H1 (cell line): ENCODE results near the gene SH3BP2. TPM values are rescaled to one million over a fixed set of nuclear protein-coding genes. Genes with fewer than 3 reads are reported as not detected.

Source experiments
- CHD1 ChIP-seq: IDR thresholded peaks from 2 replicates; pipeline ENCODE4 v1.6.1; 2012; ENCODE audit warnings: low read depth, low read length, improper control_type of control experiment
- SIX5 ChIP-seq: IDR thresholded peaks from 2 replicates; pipeline ENCODE4 v1.6.1; 2011; ENCODE audit warnings: mild to moderate bottlenecking, low read depth, low read length
- polyA plus RNA-seq, 7 experiments: library from polyadenylated mRNA; depleted of rRNA in 3 of 7; stranded (reverse) in 5 of 7; unstranded in 2 of 7; fragments of >200 nt in 5 of 7; fragments of 200-250 nt in 2 of 7; gene quantifications; 1 replicate in 5 of 7; 2 replicates in 1 of 7; 4 replicates in 1 of 7; pipeline versions ENCODE4 v1.2.1 to v1.2.3, GENCODE V29; 2011 to 2013; ENCODE audit warnings: missing spikeins in 2 of 7, mixed read lengths in 2 of 7
- total RNA-seq: library from RNA; stranded (reverse); fragmentation: NEBNext Ultra II Directional; extraction: Animal tissue kit (Norgen Biotek cat#: 25700); gene quantifications from 2 replicates; pipeline ENCODE4 v1.2.1, GENCODE V29; 2021

SH3BP2 gene
- total and polyA plus RNA-seq, 2 of the 8 experiments (the other 6 are each of a cell fraction or from before 2014, with no cell fraction given), result 27.4 to 31.4 TPM

DNA sequence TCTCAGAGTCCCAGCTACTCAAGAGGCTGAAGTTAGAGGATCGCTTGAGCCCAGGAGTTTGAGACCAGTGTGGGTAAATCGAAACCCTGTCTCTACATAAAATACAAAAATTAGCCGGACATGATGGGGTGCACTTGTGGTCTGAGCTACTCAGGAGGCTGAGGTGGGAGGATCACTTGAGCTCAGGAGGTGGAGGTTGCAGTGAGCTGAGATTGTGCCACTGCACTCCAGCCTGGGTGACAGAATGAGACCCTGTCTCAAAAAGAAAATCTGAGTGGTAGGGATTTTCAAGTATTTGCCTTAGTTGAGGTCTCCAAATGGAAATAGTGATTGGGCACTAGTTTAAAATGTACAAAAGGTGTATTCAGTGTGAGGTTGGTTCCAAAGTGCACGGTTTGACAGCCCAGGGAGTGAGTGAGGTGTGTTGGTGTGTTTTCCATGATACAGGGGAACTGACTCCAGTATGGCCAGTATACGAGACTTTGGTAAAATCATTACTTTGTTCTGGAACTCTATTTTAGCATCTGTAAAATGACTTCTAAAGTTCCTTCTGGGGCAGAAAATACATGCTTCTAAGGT lies 64.6 kb downstream of the SH3BP2 start (continued):
- TF ChIP-seq CHD1, result no peak
- TF ChIP-seq SIX5, result no peak
